GM12801 (cell line): Measurements from ENCODE around the gene SDCCAG8.

Experiments used
- TF ChIP-seq, protein P1 (sequence below): IDR thresholded peaks from one replicate; pipeline ENCODE4 v1.5.1; 2011; ENCODE audit warnings: control low read depth; ENCODE audit not compliant: insufficient read length; ENCODE audit errors: extremely low read depth

Gene SDCCAG8

DNA sequence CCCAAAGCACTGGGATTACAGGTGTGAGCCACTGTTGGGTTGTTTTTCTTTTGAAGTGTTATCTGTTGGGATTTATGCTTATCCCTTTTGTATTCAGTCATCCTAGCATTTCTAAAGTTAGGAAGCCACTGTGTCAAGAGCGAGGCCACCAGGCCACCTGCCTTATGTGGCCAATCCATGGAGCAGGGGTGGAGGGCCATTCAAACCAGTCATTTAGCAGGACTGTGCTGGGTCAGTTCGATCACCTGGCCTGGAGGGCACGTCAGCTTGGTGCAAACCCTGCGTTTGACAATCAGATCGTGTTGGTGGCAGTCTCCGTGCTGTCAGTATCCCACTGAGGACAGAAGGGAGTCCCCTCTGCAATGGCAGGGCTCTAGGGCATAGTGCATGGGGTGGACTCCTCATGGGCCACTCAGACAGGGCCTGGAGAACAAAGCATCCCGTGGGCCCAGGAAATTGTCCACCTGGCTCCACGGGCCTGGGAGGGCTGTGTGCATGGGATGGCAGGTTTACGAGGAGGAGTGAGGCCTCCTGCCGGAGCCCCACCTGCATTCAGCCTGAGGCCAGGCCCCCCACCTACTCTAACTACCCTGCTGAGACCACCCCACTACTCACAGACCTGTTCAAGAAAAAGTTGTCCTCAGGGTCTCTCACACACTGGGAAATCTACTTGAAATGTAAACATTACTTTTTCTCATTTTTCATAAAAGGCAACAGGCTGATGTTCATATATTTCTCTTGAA is 242.3 kb downstream of the SDCCAG8 start:
- TF ChIP-seq, protein P1, sequence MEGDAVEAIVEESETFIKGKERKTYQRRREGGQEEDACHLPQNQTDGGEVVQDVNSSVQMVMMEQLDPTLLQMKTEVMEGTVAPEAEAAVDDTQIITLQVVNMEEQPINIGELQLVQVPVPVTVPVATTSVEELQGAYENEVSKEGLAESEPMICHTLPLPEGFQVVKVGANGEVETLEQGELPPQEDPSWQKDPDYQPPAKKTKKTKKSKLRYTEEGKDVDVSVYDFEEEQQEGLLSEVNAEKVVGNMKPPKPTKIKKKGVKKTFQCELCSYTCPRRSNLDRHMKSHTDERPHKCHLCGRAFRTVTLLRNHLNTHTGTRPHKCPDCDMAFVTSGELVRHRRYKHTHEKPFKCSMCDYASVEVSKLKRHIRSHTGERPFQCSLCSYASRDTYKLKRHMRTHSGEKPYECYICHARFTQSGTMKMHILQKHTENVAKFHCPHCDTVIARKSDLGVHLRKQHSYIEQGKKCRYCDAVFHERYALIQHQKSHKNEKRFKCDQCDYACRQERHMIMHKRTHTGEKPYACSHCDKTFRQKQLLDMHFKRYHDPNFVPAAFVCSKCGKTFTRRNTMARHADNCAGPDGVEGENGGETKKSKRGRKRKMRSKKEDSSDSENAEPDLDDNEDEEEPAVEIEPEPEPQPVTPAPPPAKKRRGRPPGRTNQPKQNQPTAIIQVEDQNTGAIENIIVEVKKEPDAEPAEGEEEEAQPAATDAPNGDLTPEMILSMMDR: no peak

GRCh38 chr1:243499248-243499647 is 243.4 kb downstream of the SDCCAG8 start:
- TF ChIP-seq, protein P1: no peak

DNA sequence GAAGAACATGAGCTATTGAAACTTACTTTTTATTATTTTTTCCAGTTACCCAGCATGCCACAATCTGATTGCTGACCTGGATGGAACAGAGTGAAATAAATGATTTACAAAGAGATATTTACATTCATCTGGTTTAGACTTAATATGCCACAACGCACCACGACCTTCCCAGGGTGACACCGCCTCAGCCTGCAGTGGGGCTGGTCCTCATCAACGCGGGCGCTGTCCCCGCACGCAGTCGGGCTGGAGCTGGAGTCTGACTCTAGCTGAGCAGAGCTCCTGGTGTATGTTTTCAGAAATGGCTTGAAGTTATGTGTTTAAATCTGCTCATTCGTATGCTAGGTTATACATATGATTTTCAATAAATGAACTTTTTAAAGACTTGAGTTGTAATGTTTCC is 243.9 kb downstream of the SDCCAG8 start:
- TF ChIP-seq, protein P1: no peak

GRCh38 chr1:243500512-243500911 is 244.7 kb downstream of the SDCCAG8 start:
- TF ChIP-seq, protein P1: no peak

DNA sequence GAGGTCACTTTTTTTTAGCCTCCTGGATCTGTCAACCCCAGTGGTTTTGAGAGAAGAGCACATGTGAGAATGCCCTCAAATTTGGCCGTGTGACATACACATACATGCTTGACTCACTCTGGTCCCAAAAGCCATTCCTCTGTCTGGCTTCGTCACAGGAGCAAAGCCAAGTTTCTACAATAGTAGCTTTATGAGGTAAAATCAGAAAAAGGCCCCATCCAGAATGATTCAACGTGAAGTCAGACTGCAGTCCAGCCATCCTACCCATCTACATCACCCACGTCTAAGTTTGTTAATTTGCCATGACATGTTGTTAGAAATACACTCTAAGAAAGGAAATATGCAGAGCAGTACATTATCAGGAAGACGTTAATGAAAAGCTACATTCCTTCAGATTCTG is 245.2 kb downstream of the SDCCAG8 start:
- TF ChIP-seq, protein P1: no peak

DNA sequence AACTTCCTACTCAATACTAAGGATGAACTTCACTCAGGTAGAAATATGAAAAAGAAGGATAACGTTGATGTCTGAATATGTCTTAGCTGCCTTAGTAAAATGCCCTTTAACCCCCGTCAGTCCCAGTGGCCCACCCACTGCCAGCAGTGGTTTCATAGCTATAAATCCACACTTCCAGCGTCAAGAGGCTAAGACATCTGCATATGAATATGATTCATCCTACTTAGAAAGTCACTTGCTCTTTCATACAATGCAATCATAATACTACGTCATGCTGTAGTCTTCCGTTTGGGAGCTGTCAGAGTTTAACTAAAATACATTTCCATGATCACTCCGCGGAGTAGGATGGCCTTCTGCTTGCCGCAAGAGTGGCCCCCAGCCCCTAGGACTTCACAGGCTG is 247.3 kb downstream of the SDCCAG8 start:
- TF ChIP-seq, protein P1: no peak

- TF ChIP-seq, protein P1: no peak
Measured at GRCh38 chr1:243505986-243506689, 250.3 kb downstream of the SDCCAG8 start.
